HG03378 (cell line): ENCODE data around the gene AGAP3.

Experiments
- ATAC-seq: cut with Tn5 transposase; IDR thresholded peaks from one replicate; pipeline ENCODE4 v1.9.1; 2021; ENCODE audit warnings: mild to moderate bottlenecking, moderate library complexity; ENCODE audit not compliant: unreplicated experiment

Gene AGAP3

DNA sequence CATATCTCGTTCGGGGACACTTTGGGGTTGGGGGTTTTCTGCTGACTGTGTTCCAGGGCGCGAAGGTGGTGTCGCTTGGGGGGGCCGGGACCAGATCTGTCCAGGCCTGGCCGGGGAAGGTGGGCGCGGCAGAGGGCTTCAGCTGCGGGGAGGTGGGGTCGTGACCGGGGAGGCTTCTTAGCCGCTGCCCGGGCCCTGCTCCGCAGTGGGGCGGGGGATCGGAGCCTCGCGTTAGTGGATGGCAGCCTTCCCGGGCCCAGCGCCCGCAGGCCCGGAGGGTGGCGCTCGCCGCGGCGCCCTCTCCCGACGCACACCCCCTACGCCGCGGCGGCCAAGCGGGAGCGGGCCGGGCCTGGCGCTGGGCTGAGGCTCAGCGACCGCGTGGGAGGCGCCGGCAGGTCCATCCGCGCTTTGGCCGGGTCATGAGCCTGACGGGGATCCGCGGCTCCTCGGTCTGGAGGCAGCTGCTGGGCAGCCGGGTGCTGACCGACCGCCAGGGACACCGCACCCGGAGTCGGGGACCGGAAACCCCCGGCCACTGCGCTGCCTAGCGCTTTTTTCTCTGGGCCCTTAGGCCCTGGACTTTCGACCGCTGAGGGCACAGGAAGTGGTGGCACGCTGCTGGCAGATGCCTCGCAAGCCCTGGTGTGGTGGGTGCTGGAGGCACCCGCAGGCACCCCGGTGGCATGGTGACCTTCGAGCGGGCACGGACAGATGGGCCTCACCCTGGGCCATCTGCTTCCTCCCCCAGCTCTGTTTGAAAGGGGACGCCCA, 1.2 kb downstream of the AGAP3 start:
- ATAC-seq: no peak

- no peak for ATAC-seq
Measured at GRCh38 chr7:151088019-151088855, 2.0 kb downstream of the AGAP3 start.

DNA sequence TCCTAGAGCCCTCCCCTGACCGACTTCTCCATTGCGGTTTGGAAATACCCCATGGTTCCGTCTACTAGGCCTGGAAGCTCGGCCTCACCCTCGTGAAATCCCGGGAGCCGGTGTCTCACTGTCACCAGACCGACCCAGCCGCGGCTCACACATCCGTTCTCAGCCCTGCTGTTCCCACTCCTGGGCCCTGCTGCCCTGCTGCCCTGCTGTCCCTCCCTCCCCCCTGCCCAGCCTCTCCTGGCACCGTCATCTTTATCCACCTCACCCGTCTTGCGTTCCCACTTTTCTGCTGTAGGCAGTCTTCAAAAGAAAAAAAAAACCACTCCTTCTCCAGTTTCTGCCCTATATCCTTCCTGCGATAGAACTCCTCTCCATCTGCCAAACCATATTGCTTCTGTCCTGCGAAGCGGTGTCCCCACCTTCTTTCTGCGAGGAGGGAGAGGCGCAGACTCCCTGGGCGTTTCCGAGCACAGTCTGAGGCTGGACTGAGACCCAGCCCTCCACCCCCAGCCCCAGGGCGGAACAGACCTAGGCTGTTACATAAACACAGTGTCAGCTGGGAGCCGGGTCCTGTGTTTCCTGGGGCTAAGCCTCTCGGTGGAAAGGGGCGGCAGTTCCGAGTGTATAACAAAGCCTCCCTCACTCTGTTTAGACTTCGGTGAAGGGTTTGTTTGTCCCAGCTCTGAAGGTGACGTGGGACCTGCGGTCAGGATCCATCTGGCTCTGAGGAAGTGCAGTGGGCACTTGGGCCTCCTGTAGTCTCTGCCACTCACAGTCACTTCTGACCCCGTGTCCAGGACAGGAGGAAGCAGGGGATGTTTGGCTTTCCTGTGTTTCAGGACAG, 2.8 kb downstream of the AGAP3 start:
- no peak for ATAC-seq

DNA sequence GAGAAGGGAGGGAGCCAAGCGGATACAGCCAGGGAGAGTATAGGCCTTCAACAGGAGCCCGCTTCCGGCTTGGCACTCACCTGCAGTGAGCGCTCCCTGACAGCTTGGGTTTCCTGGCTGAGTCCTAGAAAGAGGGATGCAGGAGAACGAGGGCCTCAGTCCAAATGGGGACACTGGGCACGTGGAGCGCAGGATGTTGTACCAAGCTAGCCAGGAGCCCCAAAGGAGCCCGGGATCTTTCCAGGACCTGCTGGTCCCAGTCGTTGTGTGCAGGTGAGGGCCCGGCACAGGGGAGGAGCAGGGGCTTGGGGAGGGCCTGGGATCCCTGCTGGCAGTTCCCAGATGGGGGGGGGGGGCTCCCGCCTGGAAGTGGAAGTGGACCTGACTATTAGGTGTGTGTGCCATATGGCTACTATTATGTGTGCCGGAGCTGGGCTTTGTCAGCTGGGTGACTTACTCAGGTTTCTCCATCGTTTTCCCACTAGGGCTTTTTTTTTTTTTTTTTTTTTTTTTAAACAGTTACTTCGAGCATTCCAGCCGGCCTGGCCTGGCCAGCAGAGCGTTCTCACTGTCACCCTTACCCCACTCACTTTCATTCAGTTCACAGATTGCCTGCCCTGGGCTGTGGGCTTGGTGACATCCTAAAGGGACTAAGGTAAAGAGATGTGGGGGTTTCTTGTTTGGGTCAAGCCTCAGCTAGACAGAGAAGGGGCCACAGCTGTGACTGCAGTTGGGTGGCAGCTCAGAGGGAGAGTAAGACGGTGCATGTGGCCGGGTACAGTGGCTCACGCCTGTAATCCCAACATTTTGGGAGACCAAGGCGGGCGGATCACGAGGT, 3.8 kb downstream of the AGAP3 start:
- no peak for ATAC-seq

DNA sequence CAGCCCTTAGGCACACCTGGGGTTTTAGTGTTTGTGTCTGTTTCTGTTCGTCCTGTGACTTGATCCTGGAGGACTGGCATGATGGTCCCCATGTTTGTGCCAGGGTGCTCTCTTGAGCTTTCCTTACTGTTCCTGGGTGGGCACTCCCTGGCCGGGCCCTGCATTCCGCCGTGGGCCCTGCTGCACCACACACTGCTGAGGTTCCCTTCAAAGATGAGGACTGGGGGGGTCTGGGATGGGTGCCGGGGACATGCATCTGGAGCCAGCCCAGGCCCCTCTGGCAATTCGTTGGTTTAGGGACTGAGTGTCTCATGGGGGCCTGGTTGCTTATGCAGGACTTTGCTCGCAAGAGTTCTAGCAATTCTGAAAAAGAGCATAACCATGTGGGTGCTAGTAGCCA, 4.7 kb downstream of the AGAP3 start:
- no peak for ATAC-seq

- no peak for ATAC-seq
Measured at GRCh38 chr7:151091431-151091830, 5.2 kb downstream of the AGAP3 start.

- no peak for ATAC-seq
Measured at GRCh38 chr7:151091988-151092387, 5.7 kb downstream of the AGAP3 start.

- no peak for ATAC-seq
Measured at GRCh38 chr7:151093748-151094147, 7.5 kb downstream of the AGAP3 start.

GRCh38 chr7:151094675-151095074, 8.4 kb downstream of the AGAP3 start:
- no peak for ATAC-seq

- ATAC-seq: no peak
Measured at GRCh38 chr7:151095123-151095797, 9.0 kb downstream of the AGAP3 start.

DNA sequence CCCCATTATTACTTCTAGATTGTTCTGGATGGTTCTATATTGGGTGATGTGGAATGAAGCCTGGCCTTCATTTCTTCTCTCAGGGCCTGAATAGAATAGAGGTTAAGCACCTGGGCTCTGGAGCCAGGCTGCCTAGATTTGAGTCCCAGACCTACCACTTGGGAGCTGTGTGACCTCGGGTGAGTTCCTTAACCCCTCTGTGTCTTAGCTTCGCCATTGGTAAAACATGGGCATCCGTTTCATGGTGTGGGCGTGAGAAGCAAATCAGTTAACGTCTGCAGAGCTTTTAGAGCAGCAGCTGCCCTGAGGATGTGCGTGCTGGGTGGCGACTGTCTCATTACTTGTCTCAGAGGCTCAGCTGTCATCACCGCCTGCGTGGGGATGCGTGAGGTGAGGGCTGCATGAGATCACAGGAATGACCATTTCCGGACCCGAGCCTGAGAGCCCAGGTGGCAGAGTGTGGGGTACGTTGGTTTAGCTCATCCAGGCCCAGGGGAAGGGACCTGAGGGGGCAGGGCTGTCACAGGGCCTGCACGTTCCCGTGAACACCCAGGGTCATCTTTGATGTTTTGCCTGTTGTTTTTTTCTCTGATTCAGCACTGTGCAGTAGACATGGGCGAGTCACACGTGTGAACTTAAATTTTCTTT, 9.7 kb downstream of the AGAP3 start:
- no peak for ATAC-seq

- ATAC-seq: no peak
Measured at GRCh38 chr7:151099486-151100211, 13.4 kb downstream of the AGAP3 start.

GRCh38 chr7:151100921-151101320, 14.6 kb downstream of the AGAP3 start:
- ATAC-seq: no peak

DNA sequence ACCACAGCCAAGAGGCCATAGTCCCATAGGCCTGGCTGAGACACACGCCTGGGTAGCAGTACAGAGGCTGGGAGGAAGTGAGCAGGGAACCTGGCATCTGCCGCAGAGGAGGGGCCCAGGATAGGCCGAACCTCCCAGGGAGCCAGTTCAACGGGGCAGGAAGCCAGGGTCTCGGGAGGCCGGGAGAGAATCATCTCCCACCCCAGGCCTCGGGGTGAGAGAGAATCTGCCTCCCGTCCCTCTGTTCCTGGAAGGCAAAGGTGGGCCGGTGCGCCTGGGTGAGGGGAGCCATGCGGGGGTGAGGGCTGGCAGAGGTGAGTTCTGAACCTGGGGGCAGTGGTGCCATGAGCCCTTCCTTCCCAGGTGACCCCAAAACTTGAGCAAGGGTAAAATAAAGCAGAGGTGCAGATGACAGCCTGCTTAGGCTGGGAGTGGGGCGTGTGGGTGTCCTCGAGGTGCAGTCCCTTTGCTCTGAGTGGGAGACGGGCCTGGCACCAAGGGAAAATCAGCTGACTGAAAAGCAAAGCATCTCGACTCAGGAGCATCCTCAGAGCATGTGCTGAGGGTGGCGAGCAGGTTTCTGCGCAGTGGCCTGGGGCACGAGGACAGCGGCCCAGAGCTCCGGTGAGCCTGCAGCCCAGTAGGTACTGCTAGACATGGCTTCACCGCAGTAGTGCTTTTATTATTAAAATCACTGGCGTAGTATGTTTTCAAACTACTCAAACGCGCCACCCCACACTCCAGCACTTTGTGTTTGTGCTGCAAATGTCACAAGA, 15.5 kb downstream of the AGAP3 start:
- ATAC-seq: no peak

- no peak for ATAC-seq
Measured at GRCh38 chr7:151102991-151103390, 16.7 kb downstream of the AGAP3 start.

- no peak for ATAC-seq
Measured at GRCh38 chr7:151103973-151104372, 17.7 kb downstream of the AGAP3 start.

DNA sequence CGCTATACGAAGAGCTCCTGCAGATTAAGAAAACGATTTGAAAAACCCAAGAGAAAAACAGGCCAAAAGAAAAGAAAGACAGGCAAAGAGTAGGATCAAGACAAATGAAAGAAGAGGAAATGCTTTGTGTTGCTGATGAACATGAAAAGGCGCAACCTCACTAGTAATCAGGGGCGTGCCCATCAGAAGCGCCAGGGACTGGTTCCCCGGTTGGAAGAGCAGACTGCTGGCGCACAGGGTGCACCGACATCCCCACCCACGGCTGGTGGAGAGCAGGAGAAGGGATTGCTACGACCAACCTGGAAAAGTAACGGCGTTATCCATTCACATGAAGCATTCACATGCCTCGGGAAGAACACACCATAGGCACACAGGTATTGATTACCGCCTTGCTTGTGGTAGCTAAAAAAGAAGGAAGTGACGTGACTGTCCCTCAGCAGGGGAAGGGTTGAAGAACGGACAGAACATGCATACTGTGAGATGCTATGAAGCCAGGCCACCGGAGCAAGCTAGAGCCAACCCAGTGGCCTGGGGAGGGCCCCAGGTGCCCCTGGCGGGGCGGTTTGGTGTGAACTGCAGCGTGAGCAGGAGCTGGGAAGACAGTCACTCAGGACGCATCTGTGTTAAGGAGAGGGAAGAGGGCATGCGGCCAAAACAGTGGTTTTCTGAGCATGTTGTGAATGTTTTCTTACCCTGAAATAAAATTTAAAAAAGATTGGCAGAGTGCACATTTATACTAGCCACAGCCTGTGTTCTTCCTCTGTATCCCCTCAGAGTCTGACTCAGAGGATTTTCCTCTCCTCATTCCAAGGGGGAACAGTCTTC, 18.3 kb downstream of the AGAP3 start:
- ATAC-seq: no peak
